Amygdala (tissue), 56 donors: ENCODE measurements around the gene GPR142.

Source experiments
- DNase-seq, 56 donors: peaks; one replicate each; lab custom pipeline; 2025; lab: John Stamatoyannopoulos, UW

GPR142 gene

DNA sequence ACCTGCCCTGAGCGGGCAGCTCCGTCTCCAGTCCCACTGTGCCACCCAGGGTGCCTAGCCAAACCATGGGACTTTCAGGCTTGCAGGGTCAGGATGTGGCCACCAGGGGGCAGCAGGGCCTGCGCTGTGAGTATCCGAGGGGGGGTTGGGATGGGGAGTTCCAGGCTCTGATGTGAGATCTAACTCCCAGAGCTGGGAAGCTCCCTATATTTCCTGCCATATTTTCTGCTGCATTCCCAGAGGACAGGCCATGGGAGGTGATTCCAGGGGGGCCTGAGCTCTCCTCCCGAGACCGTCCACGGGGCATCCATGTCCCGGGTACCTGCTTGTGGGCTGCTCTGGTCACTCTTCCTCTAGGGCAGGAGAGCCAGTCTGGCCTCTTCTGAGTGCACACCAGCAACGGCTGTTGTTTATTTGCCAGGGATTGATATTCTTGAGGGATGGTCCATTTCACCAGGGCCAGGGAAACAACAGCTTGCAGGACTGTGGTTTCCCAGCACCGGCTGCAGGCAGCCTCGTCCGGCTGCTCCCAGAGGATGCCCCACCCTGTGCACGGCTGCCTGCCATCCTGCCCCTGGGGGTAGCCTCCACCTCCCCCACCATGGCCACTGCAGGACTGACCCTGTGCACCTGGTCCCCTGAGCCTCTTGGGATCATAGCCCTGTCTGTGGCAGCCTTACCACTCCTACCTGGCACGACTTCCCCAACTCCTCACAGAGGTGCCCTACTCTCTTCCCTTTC, 1.2 kb downstream of the GPR142 start:
- peak in 53 of 56 donors; percentile 18 to 87 (median 63) for DNase-seq

GRCh38 chr17:74369221-74369620, 1.9 kb downstream of the GPR142 start:
- DNase-seq: peak in 1 of 56 donors; percentile 16

DNA sequence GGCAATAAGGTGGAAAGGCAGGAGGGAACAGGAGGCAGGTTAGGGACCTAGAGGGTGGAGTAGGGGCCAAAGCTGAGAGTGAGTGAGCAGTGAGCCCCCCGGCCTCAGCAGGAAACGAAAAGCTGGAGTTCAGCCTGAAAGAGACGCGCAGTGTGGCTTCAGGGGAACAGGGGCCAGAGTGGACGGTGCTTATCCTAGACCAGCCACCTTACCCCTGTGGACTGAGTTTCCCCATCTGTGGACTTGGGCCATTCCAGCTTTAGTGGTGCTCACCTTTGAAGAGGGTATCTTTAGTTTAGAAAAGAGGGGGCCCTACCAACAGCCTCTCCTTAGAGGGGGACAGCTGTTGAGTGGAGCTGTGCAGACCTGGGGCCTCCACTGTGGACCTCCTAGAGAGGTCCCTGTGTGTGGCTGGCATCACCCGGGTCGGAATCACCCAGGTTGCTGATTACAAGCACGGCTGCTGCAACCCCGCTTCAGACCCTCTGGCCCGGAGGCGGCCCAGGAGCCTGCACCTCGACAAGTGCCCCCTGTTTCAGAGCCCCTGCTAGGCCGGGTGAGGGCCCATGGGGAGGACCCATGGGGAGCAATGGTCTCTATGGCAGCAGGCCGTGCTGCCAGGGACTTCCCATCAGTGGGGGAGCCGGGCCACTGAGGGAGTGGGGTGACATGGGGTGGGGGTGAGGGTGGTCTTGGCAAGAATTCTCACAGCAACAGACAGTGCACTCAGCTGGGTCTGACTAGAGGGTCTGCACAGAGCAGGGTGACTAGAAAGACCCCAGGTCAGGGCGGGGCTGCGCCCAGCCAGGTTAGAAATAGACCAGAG, 2.6 kb downstream of the GPR142 start:
- no peak for DNase-seq

DNA sequence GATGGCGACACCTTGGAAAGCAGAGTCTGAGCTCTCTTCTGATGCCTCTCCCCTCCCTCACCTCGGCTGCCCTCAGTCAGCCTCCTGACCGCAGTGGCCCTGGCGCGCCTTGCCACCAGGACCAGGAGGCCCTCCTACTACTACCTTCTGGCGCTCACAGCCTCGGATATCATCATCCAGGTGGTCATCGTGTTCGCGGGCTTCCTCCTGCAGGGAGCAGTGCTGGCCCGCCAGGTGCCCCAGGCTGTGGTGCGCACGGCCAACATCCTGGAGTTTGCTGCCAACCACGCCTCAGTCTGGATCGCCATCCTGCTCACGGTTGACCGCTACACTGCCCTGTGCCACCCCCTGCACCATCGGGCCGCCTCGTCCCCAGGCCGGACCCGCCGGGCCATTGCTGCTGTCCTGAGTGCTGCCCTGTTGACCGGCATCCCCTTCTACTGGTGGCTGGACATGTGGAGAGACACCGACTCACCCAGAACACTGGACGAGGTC, 4.4 kb downstream of the GPR142 start:
- DNase-seq: no peak

- DNase-seq: no peak
Measured at GRCh38 chr17:74372426-74372825, 5.1 kb downstream of the GPR142 start.

DNA sequence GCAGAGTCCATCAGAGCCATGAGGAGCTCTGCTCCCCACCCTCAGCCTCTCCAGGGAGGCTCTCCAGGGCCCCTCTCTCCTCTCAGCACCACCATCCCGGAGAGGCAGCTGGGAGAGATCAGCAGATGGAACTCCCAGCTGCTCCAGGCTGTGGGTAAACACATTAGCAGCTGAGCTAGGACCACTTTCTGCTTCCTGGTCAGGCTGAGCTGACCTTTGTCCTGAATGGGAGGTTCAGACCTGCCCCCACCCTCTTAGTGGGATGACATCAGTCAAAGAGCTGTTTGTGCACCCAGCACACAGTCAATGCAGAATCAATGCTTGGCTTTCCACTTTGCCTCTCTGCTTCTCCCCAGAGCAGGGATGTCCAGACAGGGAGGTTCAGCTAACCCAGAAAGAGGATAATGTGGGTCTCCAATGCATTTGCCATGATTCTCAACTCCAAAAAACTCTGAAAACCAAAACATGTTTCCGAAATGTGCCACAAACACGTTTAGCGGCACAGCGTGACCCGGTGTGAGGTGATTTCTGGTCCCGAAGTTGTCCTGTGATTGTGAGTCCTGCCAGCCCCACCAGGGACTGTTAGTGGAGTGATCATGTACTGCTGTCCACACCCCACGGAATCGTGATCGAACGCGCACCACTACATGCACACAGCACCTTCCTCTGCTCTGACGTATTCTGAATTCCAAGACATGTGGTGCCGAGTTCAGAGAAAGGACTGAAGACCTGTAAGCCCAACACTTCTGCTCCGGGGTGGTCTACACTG, 6.7 kb downstream of the GPR142 start:
- peak in 52 of 56 donors; percentile 15 to 90 (median 64) for DNase-seq

- peak in 2 of 56 donors; percentile 15 to 23 for DNase-seq
Measured at GRCh38 chr17:74374858-74375257, 7.6 kb downstream of the GPR142 start.

DNA sequence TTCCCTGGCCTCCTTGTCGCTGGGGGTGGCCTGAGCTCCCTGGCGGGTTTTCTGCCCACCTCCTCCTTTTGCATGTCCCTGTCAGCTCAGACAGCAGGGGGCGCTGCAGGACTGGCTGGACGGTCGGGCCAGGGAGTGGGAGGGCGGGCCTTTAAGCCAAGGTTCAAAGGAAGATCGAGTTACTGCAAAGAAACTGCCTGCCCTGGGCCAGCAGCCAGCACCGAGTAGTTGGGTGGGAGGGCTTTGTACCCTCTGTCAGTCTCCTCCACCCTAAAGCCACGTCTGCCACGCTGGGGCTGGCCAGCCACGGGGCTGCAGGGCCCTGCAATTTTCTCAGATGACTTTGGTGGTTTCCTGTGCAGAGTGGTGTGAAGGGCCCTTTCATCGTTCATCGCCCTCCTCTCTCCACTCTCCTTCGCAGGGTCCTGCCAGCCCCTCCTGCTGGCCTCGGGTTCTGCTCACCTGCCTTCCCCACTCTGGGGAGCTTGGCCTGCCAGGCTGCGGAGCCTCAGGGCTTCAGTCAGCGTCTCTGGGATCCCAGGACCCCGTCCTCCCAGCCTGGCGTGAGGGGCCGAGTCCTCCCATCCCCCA, 12.3 kb downstream of the GPR142 start:
- DNase-seq: peak; percentile 37 to 95 (median 74)

- DNase-seq: no peak
Measured at GRCh38 chr17:74380086-74380958, 13.0 kb downstream of the GPR142 start.

- no peak for DNase-seq
Measured at GRCh38 chr17:74380959-74381808, 13.9 kb downstream of the GPR142 start.

DNA sequence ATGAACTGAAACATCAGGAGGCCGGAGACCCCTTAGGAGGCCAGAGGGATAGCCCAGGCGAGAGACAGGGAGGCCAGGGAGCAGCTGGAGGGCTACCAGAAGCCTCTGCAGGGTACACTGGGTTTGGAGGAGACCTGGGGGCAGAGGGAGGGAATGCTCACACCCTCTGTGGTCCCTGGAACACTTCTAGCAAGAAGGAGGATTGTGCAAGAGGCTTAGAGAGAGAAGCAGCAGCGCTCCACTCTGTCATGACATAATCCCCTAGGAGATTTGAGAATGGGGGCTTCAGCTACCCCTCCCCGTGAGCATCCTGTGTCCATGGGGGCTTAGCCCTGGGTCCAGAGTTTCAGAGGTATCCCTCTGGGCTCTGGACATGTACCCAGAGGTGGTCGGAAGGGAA, 15.8 kb downstream of the GPR142 start:
- no peak for DNase-seq

GRCh38 chr17:74385201-74385600, 17.9 kb downstream of the GPR142 start:
- no peak for DNase-seq

DNA sequence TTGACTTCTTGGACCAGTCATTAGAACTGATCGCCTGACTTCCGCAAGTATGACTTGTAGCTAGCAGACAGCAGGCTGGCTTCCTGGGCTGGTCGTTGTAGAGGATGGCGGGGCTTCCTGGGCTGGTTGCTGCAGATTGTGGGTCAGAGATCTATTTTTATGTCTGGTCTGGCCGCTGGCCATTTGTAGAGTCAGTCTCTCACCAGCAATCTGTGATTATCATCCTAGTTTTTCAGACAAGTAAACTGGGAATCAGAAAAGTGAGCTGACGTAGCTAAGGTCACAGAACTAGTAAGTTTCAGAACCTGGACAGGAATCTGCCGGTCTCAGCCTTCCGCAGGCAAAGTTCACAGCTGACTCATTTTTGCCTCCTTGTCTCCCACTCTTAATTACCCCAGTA, 19.1 kb downstream of the GPR142 start:
- DNase-seq: peak in 1 of 56 donors; percentile 27

DNA sequence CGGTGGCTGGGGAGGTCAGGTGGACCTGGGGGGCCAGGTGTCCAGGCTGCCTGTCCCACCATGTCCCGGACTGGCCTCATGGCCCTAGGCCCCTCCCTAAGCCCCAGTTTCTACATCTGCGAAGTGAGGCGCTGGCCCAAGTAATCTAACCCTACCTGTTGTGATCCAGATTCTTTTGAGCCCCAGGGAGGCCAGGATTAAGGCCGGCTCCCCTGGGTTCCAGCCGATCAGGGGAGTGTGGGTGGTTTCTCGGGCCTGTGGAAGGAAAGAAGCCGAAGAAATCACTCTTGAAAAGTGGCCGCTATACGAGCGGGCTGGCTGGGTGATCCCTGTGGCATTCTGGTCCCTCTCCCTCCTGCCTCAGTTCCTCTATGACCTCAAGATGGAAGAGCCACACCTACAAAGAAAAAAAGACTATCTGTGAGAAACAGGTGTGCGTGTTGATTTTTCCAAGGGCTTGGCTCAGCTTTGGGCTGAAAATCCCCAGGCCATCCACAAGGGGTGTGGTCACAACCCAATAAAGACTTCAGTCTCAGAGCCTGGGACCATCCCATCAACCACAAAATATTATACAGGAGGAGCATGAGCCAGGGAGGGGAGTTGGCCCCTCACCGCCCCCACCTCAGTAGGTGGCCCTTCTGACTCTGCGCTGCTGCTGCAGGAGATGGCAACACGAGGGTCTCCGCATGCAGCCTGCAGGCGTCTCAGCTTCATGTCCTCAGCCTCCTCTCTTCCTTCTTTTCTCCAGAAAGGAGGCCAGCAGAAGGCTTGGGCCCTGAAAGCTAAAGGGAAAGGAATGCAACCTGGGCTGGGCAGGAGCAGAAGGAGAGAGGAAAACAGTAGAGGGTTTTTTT, 20.3 kb downstream of the GPR142 start:
- no peak for DNase-seq

GRCh38 chr17:74389084-74389753, 21.9 kb downstream of the GPR142 start:
- no peak for DNase-seq

DNA sequence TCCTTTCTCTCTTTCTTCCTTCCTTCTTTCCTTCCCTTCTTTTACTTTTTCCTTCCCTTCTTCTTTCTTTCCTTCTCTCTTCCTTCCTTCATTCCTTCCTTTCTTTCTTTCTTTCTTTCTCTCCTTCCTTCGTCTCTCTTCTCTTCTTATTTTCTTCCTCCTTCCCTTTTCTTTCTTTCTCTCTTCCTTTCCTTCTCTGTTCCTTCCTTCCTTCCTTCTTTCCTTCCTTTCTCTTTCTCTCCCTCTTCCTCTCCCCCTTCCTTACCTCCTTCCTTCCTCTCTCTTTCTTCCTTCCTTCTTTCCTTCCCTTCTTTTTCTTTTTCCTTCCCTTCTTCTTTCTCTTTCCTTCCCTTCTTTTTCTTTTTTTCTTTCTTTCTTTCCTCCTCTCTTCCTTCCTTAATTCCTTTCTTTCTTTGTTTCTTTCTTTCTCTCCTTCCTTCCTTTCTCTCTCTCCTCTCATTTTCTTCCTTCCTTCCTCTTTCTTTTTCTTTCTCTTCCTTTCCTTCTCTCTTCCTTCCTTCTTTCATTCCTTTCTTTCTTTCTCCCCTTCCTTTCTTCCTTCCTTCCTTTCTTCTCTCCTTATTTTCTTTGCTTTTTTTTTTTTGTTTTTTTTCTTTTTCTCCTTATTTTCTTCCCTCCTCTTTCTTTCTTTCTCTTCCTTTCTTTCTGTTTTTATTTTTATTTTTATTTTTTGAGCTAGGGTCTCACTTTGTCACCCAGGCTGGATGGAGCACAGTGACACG, 22.8 kb downstream of the GPR142 start:
- DNase-seq: no peak
